LNCAP (cell line): Measurements from ENCODE around the gene SPP1.

Experiments used
- TF ChIP-seq, protein P1 (sequence below): fragments of 450-650 bp; IDR thresholded peaks from 2 replicates; pipeline ENCODE4 v1.5.1; 2017; ENCODE audit warnings: mild to moderate bottlenecking

Gene SPP1

DNA sequence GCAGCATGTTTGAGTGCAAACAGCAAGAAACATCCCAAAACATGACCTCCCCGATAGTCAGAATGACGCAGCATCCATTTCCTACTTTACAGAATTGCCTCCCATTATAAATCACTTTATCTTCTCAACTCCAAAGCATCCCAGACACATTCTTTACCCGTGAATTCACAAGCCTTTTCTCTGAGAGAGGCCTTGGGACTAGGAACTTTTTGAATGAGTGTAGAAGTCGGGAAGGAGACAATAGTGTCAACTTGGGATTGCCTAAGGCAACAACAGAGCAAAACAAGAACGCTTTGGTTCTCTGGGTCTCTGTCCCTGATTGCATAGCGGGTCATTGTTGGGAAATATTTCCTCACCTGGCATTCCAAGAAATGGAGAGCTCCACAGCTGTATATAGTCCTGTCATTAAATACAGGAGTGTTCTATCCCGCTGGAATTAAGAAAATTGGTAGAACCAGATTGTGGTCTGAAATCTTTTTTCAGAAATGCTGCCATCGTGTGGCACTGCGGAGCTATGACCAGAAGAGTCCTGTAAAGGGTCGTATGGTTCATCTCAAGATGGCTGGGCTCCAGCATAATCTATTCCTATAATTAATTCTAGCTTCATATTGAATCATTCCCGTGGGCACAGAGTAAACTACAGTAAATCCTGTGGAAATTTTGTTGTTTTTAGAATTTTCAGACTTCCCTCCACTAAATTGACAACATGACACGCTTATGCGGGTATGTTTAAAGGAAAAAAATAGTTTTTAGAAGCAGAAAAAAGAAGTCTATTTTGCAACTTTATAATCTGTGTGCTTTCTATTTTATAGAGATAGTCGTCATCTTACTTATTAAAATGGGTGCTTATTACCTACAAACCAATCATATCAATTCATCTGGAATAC lies 2.0 kb upstream of the SPP1 start:
- TF ChIP-seq, protein P1, sequence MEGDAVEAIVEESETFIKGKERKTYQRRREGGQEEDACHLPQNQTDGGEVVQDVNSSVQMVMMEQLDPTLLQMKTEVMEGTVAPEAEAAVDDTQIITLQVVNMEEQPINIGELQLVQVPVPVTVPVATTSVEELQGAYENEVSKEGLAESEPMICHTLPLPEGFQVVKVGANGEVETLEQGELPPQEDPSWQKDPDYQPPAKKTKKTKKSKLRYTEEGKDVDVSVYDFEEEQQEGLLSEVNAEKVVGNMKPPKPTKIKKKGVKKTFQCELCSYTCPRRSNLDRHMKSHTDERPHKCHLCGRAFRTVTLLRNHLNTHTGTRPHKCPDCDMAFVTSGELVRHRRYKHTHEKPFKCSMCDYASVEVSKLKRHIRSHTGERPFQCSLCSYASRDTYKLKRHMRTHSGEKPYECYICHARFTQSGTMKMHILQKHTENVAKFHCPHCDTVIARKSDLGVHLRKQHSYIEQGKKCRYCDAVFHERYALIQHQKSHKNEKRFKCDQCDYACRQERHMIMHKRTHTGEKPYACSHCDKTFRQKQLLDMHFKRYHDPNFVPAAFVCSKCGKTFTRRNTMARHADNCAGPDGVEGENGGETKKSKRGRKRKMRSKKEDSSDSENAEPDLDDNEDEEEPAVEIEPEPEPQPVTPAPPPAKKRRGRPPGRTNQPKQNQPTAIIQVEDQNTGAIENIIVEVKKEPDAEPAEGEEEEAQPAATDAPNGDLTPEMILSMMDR, result peak; percentile 90

DNA sequence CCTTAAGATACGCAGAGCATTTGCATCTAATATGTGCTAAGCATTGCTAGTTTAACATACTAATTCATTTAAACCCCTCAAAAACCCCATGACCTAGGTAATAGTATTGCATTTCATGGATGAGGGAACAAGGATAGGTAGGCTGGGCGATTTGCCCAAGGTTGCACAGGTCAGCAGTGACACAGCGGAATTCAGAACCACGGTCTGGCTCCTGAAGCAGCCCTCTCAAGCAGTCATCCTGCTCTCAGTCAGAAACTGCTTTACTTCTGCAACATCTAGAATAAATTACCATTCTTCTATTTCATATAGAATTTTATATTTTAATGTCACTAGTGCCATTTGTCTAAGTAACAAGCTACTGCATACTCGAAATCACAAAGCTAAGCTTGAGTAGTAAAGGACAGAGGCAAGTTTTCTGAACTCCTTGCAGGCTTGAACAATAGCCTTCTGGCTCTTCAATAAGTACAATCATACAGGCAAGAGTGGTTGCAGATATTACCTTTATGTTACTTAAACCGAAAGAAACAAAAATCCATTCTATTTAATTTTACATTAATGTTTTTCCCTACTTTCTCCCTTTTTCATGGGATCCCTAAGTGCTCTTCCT lies 555 bp upstream of the SPP1 start:
- TF ChIP-seq, protein P1, result no peak

DNA sequence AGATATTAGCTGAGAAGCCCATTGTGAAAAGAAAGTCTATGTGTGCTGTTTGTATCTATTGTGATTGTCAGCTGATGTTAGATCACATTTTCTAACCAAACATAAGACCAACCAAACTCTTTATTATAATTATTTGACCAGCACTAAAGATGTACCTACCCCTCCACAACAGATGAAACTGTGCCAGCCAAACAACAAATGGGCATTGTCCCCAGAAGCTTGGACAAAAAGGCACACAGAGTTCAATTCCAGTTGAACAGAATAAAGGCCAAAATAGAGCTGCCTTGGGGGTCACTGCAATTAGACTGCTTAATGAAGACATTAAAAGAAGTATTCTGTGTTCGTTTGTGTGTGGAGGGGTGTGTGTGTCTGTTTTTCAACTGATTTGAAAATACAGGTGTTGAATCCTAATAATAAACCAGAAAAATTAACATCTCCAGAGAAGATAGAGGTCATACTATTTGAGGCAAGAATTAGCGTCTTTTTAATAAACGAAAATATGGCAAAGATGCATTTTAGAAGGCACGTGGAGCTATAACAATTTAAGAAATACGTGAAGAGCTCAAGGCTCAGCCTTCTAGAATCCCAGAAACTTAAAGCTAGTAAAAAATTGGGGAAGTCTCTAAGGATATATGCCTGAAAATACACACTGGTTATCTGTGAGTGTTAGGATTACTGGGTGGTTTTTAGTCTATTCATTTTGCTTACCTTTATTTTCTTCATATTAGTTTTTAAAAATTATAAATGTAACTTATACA lies 2.2 kb downstream of the SPP1 start:
- TF ChIP-seq, protein P1, result no peak

DNA sequence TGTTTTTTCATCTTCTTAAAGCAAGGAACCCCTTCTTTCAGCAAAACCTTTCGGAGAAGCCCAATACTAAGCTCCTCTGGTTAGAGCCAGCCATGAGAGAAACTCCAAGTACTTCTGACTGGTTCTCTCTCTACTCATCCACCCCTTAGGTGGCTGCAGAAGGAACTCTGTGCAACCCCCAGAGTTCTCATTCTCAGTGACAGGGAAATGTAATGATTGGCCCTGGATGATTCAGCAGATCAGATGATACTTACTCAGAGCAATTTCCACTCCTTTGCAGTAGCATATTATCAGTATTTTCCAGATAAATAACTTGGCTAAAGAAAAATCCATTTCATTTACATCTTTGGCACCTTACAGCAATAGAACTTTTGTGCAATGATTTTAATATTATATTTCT lies 3.2 kb downstream of the SPP1 start:
- TF ChIP-seq, protein P1, result no peak

DNA sequence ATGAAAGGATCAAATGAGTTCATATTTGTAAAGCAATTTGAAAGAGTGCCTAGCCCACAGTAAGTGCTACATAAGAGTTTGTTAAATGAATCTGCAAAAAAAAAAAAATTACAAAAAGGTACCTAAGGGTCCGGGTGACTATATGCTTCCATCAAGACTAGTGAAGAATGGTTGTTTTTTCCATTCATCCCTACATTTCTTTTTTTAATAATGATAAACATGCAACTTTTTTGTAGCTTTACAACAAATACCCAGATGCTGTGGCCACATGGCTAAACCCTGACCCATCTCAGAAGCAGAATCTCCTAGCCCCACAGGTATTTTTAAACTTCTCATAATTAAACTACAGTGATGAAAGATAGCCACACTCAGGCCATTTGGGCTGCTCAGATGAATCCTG lies 4.3 kb downstream of the SPP1 start:
- TF ChIP-seq, protein P1, result no peak

DNA sequence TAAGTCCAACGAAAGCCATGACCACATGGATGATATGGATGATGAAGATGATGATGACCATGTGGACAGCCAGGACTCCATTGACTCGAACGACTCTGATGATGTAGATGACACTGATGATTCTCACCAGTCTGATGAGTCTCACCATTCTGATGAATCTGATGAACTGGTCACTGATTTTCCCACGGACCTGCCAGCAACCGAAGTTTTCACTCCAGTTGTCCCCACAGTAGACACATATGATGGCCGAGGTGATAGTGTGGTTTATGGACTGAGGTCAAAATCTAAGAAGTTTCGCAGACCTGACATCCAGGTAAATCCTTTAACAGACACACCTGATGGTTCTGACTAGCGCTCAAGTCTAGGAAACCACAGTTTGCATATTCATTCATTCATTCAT lies 6.0 kb downstream of the SPP1 start:
- TF ChIP-seq, protein P1, result no peak

DNA sequence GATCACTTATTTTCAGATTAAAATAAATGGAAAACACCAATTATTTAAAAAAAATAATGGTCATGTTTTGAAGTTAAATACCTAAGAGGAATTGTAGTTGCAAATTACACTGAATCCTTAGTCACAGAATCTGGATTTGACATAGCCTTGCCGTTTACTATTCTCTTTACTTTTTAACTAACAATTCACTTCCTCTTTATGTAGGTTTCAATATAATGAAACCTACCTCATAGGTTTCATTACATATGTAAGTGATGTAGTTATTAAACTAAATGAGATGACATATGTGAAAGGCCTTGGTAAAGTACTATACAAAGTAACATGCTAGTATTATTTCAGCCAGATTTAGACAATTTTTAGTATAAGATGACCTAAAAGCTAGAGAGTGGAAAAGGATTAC lies 6.5 kb downstream of the SPP1 start:
- TF ChIP-seq, protein P1, result no peak
